CD4-positive, CD25-positive, alpha-beta regulatory T cell (primary cell): Measurements from ENCODE around the gene RNPS1. TPM values are rescaled to one million over a fixed set of nuclear protein-coding genes. Genes with fewer than 3 reads are reported as not detected.
"Not testable (repeated sequence)": the region's sequence is repeated elsewhere in the genome, so short reads cannot be mapped to it uniquely, and the experiment has no call there.

Experiments used
- ATAC-seq, 2 donors: fragments of 150-1000 bp; cut with Tn5 transposase; one replicate each; pipeline ENCODE4 v1.10.0; 2021; ENCODE audit warnings: low read depth in 2 of 2, moderate number of reproducible peaks in 2 of 2, moderate library complexity in 1 of 2
- DNase-seq, 3 donors: peaks; one replicate each; pipeline versions ENCODE4 v3.0.0 to v3.0.0-alpha.2; 2012 to 2022; ENCODE audit warnings: mixed read lengths in 1 of 3
- H3K27ac ChIP-seq: one replicate; pipeline ENCODE4 v1.7.0; 2013; ENCODE audit warnings: mild to moderate bottlenecking, low read length; ENCODE audit not compliant: insufficient read depth, poor library complexity, severe bottlenecking
- H3K27me3 ChIP-seq: one replicate; pipeline ENCODE4 v1.7.0; 2013; ENCODE audit warnings: low read length; ENCODE audit not compliant: control insufficient read depth, insufficient read depth
- H3K36me3 ChIP-seq: one replicate; pipeline ENCODE4 v1.7.0; 2013; ENCODE audit warnings: mild to moderate bottlenecking, low read length, moderate library complexity; ENCODE audit not compliant: control insufficient read depth, insufficient read depth
- H3K4me1 ChIP-seq: 2 replicates; pipeline ENCODE4 v1.7.0; 2013; ENCODE audit warnings: mild to moderate bottlenecking, low read length; ENCODE audit not compliant: insufficient read depth, control insufficient read depth, poor library complexity, severe bottlenecking
- H3K4me3 ChIP-seq: one replicate; pipeline ENCODE4 v1.7.0; 2013; ENCODE audit warnings: low read depth, mild to moderate bottlenecking, low read length, moderate library complexity
- H3K9me3 ChIP-seq, 2 experiments: 1 replicate in 1 of 2; 2 replicates in 1 of 2; pipeline ENCODE4 v1.7.0; 2013; ENCODE audit warnings: low read length in 2 of 2, mild to moderate bottlenecking in 1 of 2, moderate library complexity in 1 of 2; ENCODE audit not compliant: control insufficient read depth in 2 of 2
- H3K27ac Mint-ChIP-seq, 3 donors: one replicate each; pipeline ENCODE4 v1.8.0; 2020 to 2022; ENCODE audit warnings: mild to moderate bottlenecking in 3 of 3, mixed read lengths in 3 of 3, moderate library complexity in 2 of 3
- H3K27me3 Mint-ChIP-seq: one replicate; pipeline ENCODE4 v1.8.0; 2022; ENCODE audit warnings: mild to moderate bottlenecking, mixed read lengths
- H3K36me3 Mint-ChIP-seq: one replicate; pipeline ENCODE4 v1.8.0; 2020; ENCODE audit warnings: mixed read lengths
- H3K4me1 Mint-ChIP-seq, 4 donors: one replicate each; pipeline ENCODE4 v1.8.0; 2020 to 2022; ENCODE audit warnings: mixed read lengths in 4 of 4, mild to moderate bottlenecking in 1 of 4
- H3K4me3 Mint-ChIP-seq, 4 donors: one replicate each; pipeline ENCODE4 v1.8.0; 2020 to 2022; ENCODE audit warnings: mild to moderate bottlenecking in 4 of 4, mixed read lengths in 4 of 4, moderate library complexity in 3 of 4
- H3K9me3 Mint-ChIP-seq, 7 donors: one replicate each; pipeline ENCODE4 v1.8.0; 2020 to 2022; ENCODE audit warnings: mixed read lengths in 7 of 7, mild to moderate bottlenecking in 3 of 7, moderate library complexity in 2 of 7
- polyA plus RNA-seq, 4 donors: library from polyadenylated mRNA; unstranded; fragments of 300-500 nt; fragmentation: Illumina TruSeq; gene quantifications; one replicate each; pipeline ENCODE4 v1.2.3, GENCODE V29; 2021
- total RNA-seq: library from RNA; stranded (reverse); gene quantifications from one replicate; pipeline ENCODE4 v1.2.3, GENCODE V29; 2022

The RNPS1 gene
- total and polyA plus RNA-seq, 5 donors from 2014 or later: 189 to 230 (median 212) TPM

DNA sequence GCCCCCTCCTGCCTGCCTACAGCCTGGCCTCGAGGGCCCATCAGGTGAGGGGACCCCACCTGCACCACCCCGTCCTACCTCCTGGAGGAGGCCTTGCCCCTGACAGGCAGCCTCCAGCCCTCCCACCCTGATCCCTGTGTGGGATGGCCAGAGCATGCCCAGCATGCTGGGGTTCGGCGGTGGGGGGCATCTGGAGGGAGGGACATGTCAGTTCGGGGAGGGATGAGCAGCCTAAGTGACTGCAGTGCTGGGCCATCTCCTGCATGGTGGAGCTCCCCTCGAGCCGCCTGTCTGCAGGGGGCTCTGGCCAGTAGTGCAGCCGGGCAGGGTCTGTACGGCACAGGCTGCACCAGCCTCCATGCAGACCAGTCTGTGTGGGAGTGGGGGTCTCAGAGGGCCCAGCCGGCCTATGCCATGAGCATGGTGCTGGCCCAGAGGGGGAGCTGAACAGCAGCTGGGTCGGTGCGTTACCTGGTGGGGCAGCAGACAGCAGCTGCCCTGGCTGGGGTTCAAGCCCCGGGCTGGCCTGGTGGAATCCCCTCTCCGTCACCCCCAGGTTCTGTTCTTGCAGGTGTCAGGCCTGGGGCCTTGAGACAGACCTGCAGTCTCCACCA is 4.0 kb upstream of the RNPS1 start:
- DNase-seq (no peak), ATAC-seq (no peak)
- Histone ChIP-seq H3K4me1 (peaks cover 15% of the 10 kb centered on the region), H3K27me3 (no peaks in the 10 kb centered on the region), H3K9me3 (no peaks in the 10 kb centered on the region), H3K36me3 (no peaks in the 10 kb centered on the region), H3K4me3 (no peak overlapping the region), H3K27ac (no peak overlapping the region)
- no peaks in the 10 kb centered on the region for H3K36me3 Mint-ChIP-seq
- no peaks in the 10 kb centered on the region for H3K27me3 Mint-ChIP-seq
- peaks cover 2 to 19% (median 10%) of the 10 kb centered on the region in 4 donors for H3K4me1 Mint-ChIP-seq
- H3K27ac Mint-ChIP-seq: no peak overlapping the region
- no peaks in the 10 kb centered on the region for H3K9me3 Mint-ChIP-seq
- no peak overlapping the region for H3K4me3 Mint-ChIP-seq

DNA sequence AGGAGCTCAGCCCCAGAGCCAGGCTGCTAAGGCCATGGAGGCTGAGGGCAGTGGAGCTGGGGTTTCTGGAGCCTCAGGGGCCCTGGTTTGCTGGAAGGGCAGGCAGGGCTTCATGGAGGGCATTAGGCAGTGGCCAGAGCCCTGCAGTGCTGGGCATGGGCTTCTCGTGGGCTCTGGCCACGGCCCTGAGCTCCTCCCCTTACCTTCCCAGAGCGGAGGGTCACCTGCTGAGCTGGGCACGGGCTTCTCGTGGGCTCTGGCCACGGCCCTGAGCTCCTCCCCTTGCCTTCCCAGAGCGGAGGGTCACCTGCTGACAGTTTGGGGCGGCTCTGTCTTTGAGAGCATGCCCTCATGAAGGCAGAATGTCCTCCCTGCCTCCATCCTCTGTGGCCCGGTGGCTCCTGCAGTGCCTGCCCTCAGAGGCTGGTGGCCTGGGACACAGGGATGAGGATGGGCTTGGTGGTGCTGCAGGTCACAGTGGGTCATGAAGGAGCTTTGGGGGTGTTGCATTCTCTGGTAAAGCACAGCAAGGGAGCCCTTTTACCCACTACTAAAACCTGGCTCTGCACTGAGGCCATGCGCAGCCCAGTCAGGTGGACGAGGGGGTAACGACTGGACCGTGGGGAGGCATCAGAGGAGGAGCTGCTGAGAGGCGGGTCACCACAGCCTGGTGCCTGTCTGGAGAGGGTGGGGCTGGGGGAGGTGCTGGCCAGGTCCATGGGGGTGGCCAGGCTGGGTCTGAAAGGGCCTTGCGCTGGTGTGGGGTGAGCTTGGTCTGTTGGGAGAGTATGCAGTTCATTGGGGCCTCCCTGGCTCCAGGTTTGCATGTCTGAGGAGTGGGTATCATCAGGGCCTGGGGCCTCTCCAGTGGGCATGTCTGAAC is 2.9 kb upstream of the RNPS1 start:
- Histone ChIP-seq H3K4me1 (peaks cover 22% of the 10 kb centered on the region), H3K4me3 (no peak overlapping the region), H3K27me3 (no peaks in the 10 kb centered on the region), H3K36me3 (no peaks in the 10 kb centered on the region), H3K27ac (no peak overlapping the region), H3K9me3 (no peaks in the 10 kb centered on the region)
- Mint-ChIP-seq H3K36me3 (no peaks in the 10 kb centered on the region), H3K27me3 (no peaks in the 10 kb centered on the region), H3K4me3 (peak overlapping the region in 2 of 4 donors; percentile 7 to 54), H3K27ac (no peak overlapping the region), H3K9me3 (no peaks in the 10 kb centered on the region), H3K4me1 (peaks cover 7 to 31% (median 19%) of the 10 kb centered on the region in 4 donors)
- no peak for DNase-seq
- ATAC-seq: no peak

DNA sequence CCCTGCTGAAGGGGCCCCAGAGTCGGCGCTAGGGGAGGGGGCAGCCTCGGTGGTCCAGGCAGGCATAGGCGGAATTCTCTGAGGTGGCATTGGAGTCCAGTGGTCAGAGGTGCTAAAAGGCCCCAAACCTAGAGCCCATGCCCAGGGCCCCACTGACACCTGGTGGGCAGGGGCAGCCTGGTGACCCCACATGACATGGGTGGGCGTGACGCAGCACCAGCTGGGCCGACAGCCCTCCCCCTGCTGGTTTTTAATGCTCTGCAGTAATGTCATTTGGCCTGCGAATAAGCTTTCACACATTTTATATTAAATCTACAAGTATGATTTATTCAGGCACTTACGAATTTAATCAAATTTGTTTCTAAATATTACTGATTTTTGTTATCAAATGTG is 2.1 kb upstream of the RNPS1 start:
- no peaks in the 10 kb centered on the region for H3K36me3 ChIP-seq
- no peaks in the 10 kb centered on the region for H3K36me3 Mint-ChIP-seq
- no peaks in the 10 kb centered on the region for H3K9me3 Mint-ChIP-seq
- peak overlapping the region in 1 of 3 donors; percentile 96 for H3K27ac Mint-ChIP-seq
- no peaks in the 10 kb centered on the region for H3K9me3 ChIP-seq
- peaks cover 7 to 38% (median 25%) of the 10 kb centered on the region in 4 donors for H3K4me1 Mint-ChIP-seq
- H3K4me3 Mint-ChIP-seq: peak overlapping the region; percentile 9 to 98 (median 74)
- no peaks in the 10 kb centered on the region for H3K27me3 Mint-ChIP-seq
- no peak overlapping the region for H3K4me3 ChIP-seq
- no peaks in the 10 kb centered on the region for H3K27me3 ChIP-seq
- H3K27ac ChIP-seq: no peak overlapping the region
- peaks cover 28% of the 10 kb centered on the region for H3K4me1 ChIP-seq
- DNase-seq (no peak), ATAC-seq (no peak)

DNA sequence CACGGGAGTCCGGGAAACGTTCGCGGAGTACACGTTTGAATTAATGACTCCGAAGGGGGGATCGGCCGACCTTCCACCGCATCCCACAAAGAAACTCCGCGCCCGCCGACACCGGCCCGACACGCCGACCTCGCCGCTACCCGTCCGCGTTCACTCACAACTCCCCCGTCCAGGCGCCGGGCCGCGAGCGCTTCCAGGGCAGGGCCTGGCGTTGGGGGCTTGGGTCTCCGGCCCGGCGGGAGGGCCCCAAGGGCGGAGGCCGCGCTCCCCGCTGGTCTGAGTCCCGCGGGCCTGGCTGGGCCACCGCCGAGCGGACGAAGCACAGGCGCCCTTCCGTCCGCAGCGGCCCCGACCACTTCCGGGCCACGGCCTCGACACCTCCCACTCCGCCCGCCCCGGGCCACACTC is 417 bp downstream of the RNPS1 start:
- H3K9me3 ChIP-seq, H3K9me3 Mint-ChIP-seq, H3K36me3 Mint-ChIP-seq, H3K27me3 ChIP-seq, DNase-seq, H3K27me3 Mint-ChIP-seq: not testable (repeated sequence)
- peak overlapping the region; percentile 95 for H3K27ac ChIP-seq
- Mint-ChIP-seq H3K4me1 (peaks cover 11 to 47% (median 35%) of the 10 kb centered on the region in 4 donors), H3K27ac (peak overlapping the region; percentile 96 to 99 (median 98)), H3K4me3 (peak overlapping the region; percentile 95 to 98 (median 98))
- peaks cover 32% of the 10 kb centered on the region for H3K4me1 ChIP-seq
- ATAC-seq: peak; percentile 43 to 49
- peak overlapping the region; percentile 69 for H3K4me3 ChIP-seq
- peaks cover 23% of the 10 kb centered on the region for H3K36me3 ChIP-seq

DNA sequence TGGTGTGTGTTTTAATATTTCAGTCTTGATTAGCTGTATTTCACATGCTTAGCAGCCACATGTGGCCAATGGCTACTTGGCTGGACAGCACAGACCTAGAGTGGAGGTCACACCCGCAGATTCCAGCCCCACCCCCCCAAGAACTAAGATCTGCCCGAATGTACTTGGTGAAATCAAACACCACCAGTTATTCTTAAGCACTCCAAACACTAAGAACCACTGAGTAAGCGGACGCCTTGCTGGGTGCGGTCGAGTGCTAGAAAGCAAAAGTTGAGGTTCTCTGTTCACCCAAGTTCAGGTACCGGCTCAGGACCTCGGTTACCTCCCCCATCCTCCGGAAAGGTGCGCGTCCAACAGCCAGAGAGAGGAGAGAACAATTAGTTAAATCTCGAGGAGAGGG is 1.0 kb downstream of the RNPS1 start:
- H3K9me3 ChIP-seq, H3K9me3 Mint-ChIP-seq, H3K27me3 ChIP-seq, H3K27me3 Mint-ChIP-seq, ATAC-seq: not testable (repeated sequence)
- peak overlapping the region; percentile 95 for H3K27ac ChIP-seq
- Mint-ChIP-seq H3K27ac (peak overlapping the region; percentile 80 to 96 (median 91)), H3K4me1 (peaks cover 14 to 47% (median 36%) of the 10 kb centered on the region in 4 donors), H3K4me3 (peak overlapping the region; percentile 87 to 98 (median 96)), H3K36me3 (peaks cover 14% of the 10 kb centered on the region)
- peak overlapping the region; percentile 65 for H3K4me3 ChIP-seq
- DNase-seq: peak in 1 of 3 donors; percentile 46
- H3K4me1 ChIP-seq: peaks cover 32% of the 10 kb centered on the region
- peaks cover 29% of the 10 kb centered on the region for H3K36me3 ChIP-seq

DNA sequence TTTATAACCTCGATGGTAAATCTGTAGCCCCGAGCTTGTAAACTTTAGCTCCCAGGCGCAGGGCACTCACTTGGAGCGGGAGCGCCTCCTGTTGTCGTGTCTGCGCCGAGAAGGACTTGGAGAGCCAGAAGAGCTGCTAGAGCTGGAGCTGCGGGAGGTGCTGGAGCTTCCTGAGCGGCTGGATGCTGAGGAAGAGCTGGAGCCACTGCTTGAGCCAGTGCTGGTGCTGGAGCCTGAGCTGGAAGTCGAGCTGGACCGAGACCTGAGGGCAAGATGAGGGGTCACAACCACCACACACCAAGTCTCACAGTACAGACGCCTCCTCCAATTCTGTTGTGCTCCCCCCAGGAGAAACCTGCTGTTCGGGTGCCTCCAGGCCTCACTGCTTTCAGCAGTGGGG is 4.9 kb downstream of the RNPS1 start:
- H3K27ac ChIP-seq, H3K27me3 Mint-ChIP-seq, H3K9me3 Mint-ChIP-seq, H3K27me3 ChIP-seq, H3K4me3 ChIP-seq, DNase-seq, H3K27ac Mint-ChIP-seq, H3K9me3 ChIP-seq, ATAC-seq: not testable (repeated sequence)
- Mint-ChIP-seq H3K4me1 (peaks cover 14 to 34% (median 30%) of the 10 kb centered on the region in 4 donors), H3K4me3 (peak overlapping the region in 1 of 4 donors; percentile 38), H3K36me3 (peaks cover 19% of the 10 kb centered on the region)
- H3K4me1 ChIP-seq: peaks cover 18% of the 10 kb centered on the region
- peaks cover 62% of the 10 kb centered on the region for H3K36me3 ChIP-seq

DNA sequence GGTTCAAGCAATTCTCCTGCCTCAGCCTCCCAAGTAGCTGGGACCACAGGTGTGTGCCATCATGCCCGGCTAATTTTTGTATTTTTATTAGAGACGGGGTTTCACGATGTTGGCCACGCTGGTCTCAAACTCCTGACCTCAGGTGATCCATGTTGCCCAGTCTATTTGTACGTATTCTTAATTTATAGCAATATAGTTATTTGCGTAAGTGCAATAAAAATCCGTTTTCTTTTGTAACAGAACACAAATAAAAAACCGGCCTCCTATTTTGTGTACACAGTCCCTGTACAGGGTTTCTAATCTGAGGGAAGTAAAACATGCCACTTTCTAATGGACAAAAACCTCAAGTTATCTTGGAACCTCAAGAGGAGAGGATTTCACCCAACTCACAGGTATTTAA is 7.7 kb downstream of the RNPS1 start:
- no peak overlapping the region for H3K27ac Mint-ChIP-seq
- no peaks in the 10 kb centered on the region for H3K9me3 Mint-ChIP-seq
- Histone ChIP-seq H3K4me1 (peaks cover 6% of the 10 kb centered on the region), H3K9me3 (no peaks in the 10 kb centered on the region), H3K27ac (no peak overlapping the region), H3K36me3 (peaks cover 89% of the 10 kb centered on the region), H3K27me3 (no peaks in the 10 kb centered on the region), H3K4me3 (no peak overlapping the region)
- H3K4me1 Mint-ChIP-seq: peaks cover 7 to 14% (median 12%) of the 10 kb centered on the region in 4 donors
- no peaks in the 10 kb centered on the region for H3K27me3 Mint-ChIP-seq
- H3K4me3 Mint-ChIP-seq: no peak overlapping the region
- DNase-seq (no peak), ATAC-seq (no peak)
- H3K36me3 Mint-ChIP-seq: peaks cover 35% of the 10 kb centered on the region
